HL-60 (cell line): Measurements from ENCODE around the gene GYG2.

ENCODE experiments used
- DNase-seq, 2 experiments: peaks; one replicate each; pipeline ENCODE4 v3.0.0-alpha.2; 2010 to 2020; ENCODE audit warnings: low read depth in 1 of 2, low spot score in 1 of 2
- H3K27ac ChIP-seq: fragments of 250-450 bp; sonication (Bioruptor Pico); replicated peaks from 2 replicates; pipeline ENCODE4 v1.5.1; 2020; ENCODE audit warnings: mild to moderate bottlenecking, moderate library complexity
- H3K27me3 ChIP-seq: fragments of 250-450 bp; sonication (Bioruptor Pico); 2 replicates; pipeline ENCODE4 v1.5.1; 2021; ENCODE audit warnings: mild to moderate bottlenecking, moderate library complexity; ENCODE audit not compliant: insufficient read depth, poor library complexity, severe bottlenecking
- H3K4me3 ChIP-seq: replicated peaks from 2 replicates; pipeline ENCODE4 v1.5.1; 2011; ENCODE audit warnings: mild to moderate bottlenecking, control low read depth, low read length; ENCODE audit not compliant: insufficient read depth
- CTCF ChIP-seq: IDR thresholded peaks from one replicate; pipeline ENCODE4 v1.5.1; 2011; ENCODE audit warnings: low read length, control low read depth, inconsistent platforms; ENCODE audit not compliant: insufficient read depth
- GABPA ChIP-seq: IDR thresholded peaks from 2 replicates; pipeline ENCODE4 v1.6.1; 2012; ENCODE audit warnings: low read depth
- POLR2AphosphoS5 ChIP-seq: IDR thresholded peaks from 2 replicates; pipeline ENCODE4 v1.6.1; 2012; ENCODE audit warnings: low read depth
- REST ChIP-seq: IDR thresholded peaks from 2 replicates; pipeline ENCODE4 v1.6.1; 2012; ENCODE audit warnings: low read depth; ENCODE audit not compliant: insufficient replicate concordance
- SPI1 ChIP-seq: IDR thresholded peaks from 2 replicates; pipeline ENCODE4 v1.6.1; 2012; ENCODE audit warnings: low read depth, mild to moderate bottlenecking, borderline replicate concordance

Gene GYG2

GRCh38 chrX:2823795-2824386 lies 4.8 kb upstream of the GYG2 start:
- Histone ChIP-seq H3K27me3 (peaks cover 9% of the 10 kb centered on the region), H3K4me3 (no peak overlapping the region), H3K27ac (no peak overlapping the region)
- no peak for DNase-seq
- TF ChIP-seq SPI1 (no peak), CTCF (no peak), POLR2AphosphoS5 (no peak), REST (no peak), GABPA (no peak)

- no peak overlapping the region for H3K4me3 ChIP-seq
- TF ChIP-seq CTCF (no peak), SPI1 (no peak), REST (no peak), GABPA (no peak), POLR2AphosphoS5 (no peak)
- peaks cover 11% of the 10 kb centered on the region for H3K27me3 ChIP-seq
- no peak for DNase-seq
- no peak overlapping the region for H3K27ac ChIP-seq
Observed at GRCh38 chrX:2824886-2825285, 3.8 kb upstream of the GYG2 start.

GRCh38 chrX:2828959-2829411 lies 255 bp downstream of the GYG2 start:
- Histone ChIP-seq H3K27me3 (peaks cover 13% of the 10 kb centered on the region), H3K4me3 (no peak overlapping the region), H3K27ac (no peak overlapping the region)
- TF ChIP-seq CTCF (no peak), POLR2AphosphoS5 (no peak), SPI1 (no peak), GABPA (no peak), REST (no peak)
- no peak for DNase-seq
